GM23338 (cell line): Measurements from ENCODE around the gene RIBC2.

Source experiments
- CREB1 ChIP-seq: fragments of 250-450 bp; sonication (Bioruptor Pico); IDR thresholded peaks from 2 replicates; pipeline ENCODE4 v1.5.0; 2020; ENCODE audit warnings: low read depth, mild to moderate bottlenecking, moderate library complexity
- EZH2 ChIP-seq: fragments of 200-600 bp; sonication (generic); IDR thresholded peaks from one replicate; pipeline ENCODE4 v1.8.0; 2017; ENCODE audit warnings: antibody characterized with exemption, mild to moderate bottlenecking, low read depth; ENCODE audit not compliant: unreplicated experiment
- EZH2phosphoT487 ChIP-seq: fragments of 200-600 bp; sonication (generic); IDR thresholded peaks from one replicate; pipeline ENCODE4 v1.8.1; 2018; ENCODE audit warnings: antibody characterized with exemption; ENCODE audit not compliant: unreplicated experiment
- JUNB ChIP-seq: IDR thresholded peaks from one replicate; pipeline ENCODE4 v1.6.1; 2016; ENCODE audit warnings: antibody characterized with exemption; ENCODE audit not compliant: unreplicated experiment
- POLR2AphosphoS5 ChIP-seq: IDR thresholded peaks from 2 replicates; pipeline ENCODE4 v1.6.1; 2016; ENCODE audit warnings: antibody characterized with exemption, low read depth
- STAT1 ChIP-seq: IDR thresholded peaks from one replicate; pipeline ENCODE4 v1.6.1; 2016; ENCODE audit warnings: antibody characterized with exemption; ENCODE audit not compliant: unreplicated experiment
- ZNF114 ChIP-seq: fragments of 250-450 bp; sonication (Bioruptor Pico); IDR thresholded peaks from 2 replicates; pipeline ENCODE4 v1.5.0; 2020; ENCODE audit warnings: mild to moderate bottlenecking, moderate library complexity
- TF ChIP-seq, protein P1 (sequence below), 2 experiments: fragments of 200-600 bp in 1 of 2; sonication (generic) in 1 of 2; conservative IDR thresholded peaks; 2 replicates each; pipeline versions ENCODE4 v1.5.1 to v1.6.1; 2016 to 2017; ENCODE audit warnings: antibody characterized with exemption in 2 of 2, low read depth in 2 of 2, mild to moderate bottlenecking in 2 of 2, moderate library complexity in 1 of 2
- TF ChIP-seq, protein P2 (sequence below): IDR thresholded peaks from one replicate; pipeline ENCODE4 v1.6.1; 2018; ENCODE audit warnings: antibody characterized with exemption; ENCODE audit not compliant: unreplicated experiment
- TF ChIP-seq, protein P3 (sequence below): IDR thresholded peaks from 2 replicates; pipeline ENCODE4 v1.6.1; 2016; ENCODE audit warnings: antibody characterized with exemption

DNA sequence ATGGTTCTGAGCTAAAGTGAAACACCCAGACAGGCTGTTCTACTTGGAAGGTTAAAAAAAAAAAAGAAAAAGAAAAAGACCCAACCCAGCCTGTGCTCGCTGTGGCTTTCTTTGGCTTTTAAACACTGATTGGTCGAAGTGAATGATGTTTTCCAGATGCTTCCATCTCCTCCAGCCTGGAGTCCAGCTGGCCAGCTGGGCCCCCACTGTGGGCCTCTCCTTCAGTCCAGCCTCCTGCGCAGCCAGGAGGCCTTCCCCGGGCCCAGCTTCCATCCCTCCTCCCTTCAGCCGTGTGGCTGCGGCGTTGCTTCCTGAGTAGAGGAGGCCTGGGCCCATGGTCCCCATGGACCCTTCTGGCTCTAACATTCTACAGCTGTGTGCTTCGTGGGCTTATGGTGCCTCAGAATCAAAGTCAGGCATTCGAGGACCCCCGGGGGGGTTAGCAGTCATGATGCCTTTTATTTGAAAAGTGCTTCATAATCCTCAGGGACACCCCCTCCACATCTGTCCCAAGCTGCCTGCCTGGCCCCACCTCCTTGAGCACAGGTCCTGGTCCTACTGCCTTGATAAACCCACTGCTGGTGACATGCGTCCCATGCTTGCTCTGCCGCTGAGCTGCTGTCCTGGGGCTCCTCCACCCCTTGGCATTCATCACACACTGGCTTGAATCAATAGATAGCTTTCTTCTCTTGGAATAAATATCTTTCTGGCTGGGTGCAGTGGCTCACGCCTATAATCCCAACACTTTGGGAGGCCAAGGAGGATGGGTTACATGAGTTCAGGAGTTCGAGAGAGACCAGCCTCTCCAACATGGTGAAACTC lies 47.0 kb downstream of the RIBC2 start:
- TF ChIP-seq, protein P1, sequence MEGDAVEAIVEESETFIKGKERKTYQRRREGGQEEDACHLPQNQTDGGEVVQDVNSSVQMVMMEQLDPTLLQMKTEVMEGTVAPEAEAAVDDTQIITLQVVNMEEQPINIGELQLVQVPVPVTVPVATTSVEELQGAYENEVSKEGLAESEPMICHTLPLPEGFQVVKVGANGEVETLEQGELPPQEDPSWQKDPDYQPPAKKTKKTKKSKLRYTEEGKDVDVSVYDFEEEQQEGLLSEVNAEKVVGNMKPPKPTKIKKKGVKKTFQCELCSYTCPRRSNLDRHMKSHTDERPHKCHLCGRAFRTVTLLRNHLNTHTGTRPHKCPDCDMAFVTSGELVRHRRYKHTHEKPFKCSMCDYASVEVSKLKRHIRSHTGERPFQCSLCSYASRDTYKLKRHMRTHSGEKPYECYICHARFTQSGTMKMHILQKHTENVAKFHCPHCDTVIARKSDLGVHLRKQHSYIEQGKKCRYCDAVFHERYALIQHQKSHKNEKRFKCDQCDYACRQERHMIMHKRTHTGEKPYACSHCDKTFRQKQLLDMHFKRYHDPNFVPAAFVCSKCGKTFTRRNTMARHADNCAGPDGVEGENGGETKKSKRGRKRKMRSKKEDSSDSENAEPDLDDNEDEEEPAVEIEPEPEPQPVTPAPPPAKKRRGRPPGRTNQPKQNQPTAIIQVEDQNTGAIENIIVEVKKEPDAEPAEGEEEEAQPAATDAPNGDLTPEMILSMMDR (conservative IDR thresholded peaks at IDR 0.05; ENCODE audit: low read depth in 2 of 2): no peak
- TF ChIP-seq POLR2AphosphoS5: no peak
- TF ChIP-seq EZH2: no peak
- TF ChIP-seq, protein P2, sequence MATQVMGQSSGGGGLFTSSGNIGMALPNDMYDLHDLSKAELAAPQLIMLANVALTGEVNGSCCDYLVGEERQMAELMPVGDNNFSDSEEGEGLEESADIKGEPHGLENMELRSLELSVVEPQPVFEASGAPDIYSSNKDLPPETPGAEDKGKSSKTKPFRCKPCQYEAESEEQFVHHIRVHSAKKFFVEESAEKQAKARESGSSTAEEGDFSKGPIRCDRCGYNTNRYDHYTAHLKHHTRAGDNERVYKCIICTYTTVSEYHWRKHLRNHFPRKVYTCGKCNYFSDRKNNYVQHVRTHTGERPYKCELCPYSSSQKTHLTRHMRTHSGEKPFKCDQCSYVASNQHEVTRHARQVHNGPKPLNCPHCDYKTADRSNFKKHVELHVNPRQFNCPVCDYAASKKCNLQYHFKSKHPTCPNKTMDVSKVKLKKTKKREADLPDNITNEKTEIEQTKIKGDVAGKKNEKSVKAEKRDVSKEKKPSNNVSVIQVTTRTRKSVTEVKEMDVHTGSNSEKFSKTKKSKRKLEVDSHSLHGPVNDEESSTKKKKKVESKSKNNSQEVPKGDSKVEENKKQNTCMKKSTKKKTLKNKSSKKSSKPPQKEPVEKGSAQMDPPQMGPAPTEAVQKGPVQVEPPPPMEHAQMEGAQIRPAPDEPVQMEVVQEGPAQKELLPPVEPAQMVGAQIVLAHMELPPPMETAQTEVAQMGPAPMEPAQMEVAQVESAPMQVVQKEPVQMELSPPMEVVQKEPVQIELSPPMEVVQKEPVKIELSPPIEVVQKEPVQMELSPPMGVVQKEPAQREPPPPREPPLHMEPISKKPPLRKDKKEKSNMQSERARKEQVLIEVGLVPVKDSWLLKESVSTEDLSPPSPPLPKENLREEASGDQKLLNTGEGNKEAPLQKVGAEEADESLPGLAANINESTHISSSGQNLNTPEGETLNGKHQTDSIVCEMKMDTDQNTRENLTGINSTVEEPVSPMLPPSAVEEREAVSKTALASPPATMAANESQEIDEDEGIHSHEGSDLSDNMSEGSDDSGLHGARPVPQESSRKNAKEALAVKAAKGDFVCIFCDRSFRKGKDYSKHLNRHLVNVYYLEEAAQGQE: no peak
- no peak for TF ChIP-seq EZH2phosphoT487
- no peak for TF ChIP-seq STAT1
- TF ChIP-seq, protein P3, sequence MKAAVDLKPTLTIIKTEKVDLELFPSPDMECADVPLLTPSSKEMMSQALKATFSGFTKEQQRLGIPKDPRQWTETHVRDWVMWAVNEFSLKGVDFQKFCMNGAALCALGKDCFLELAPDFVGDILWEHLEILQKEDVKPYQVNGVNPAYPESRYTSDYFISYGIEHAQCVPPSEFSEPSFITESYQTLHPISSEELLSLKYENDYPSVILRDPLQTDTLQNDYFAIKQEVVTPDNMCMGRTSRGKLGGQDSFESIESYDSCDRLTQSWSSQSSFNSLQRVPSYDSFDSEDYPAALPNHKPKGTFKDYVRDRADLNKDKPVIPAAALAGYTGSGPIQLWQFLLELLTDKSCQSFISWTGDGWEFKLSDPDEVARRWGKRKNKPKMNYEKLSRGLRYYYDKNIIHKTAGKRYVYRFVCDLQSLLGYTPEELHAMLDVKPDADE: no peak
- no peak for TF ChIP-seq CREB1
- no peak for TF ChIP-seq ZNF114 (CRISPR knock-in tag)
- TF ChIP-seq JUNB: no peak
